ENCODE measurements around the gene TMEM267. TPM values are rescaled to one million over a fixed set of nuclear protein-coding genes. Genes with fewer than 3 reads are reported as not detected.

Gene TMEM267
- total and polyA plus RNA-seq, 2 of the 8 experiments (the other 6 are each of a cell fraction or from before 2014, with no cell fraction given): 4.8 to 6.2 TPM

- H3K9me3 ChIP-seq (ENCODE audit: insufficient read depth in 2 of 2, low read depth in 1 of 2, low read length in 1 of 2): no peaks in the 10 kb centered on the region
- peak overlapping the region; percentile 68 to 91 (median 89) for H3K4me3 ChIP-seq (ENCODE audit: extremely low read depth in 1 of 4, insufficient read depth in 2 of 4, low read depth in 3 of 4, low read length in 4 of 4)
- no peaks in the 10 kb centered on the region; the same call in 1 of the 2 replicates for H3K23me2 ChIP-seq (ENCODE audit: low read depth, low read length)
- H2BK5ac ChIP-seq (ENCODE audit: low read depth, low read length): no peak overlapping the region
- H4K91ac ChIP-seq (replicated peaks; ENCODE audit: insufficient read length, low read length): no peak overlapping the region
- DNase-seq (ENCODE audit: low read depth in 1 of 2, low spot score in 2 of 2) (no peak), FAIRE-seq (no peak)
- no peak overlapping the region for H3K14ac ChIP-seq (ENCODE audit: insufficient read length)
- H3K23ac ChIP-seq (ENCODE audit: insufficient read length): no peak overlapping the region
- H4K5ac ChIP-seq (ENCODE audit: insufficient read length, low read depth, low read length): peak overlapping the region; percentile 81
- no peak overlapping the region for H2BK12ac ChIP-seq (ENCODE audit: low read depth, low read length)
- H2AFZ ChIP-seq (ENCODE audit: low read length): peak overlapping the region; percentile 16; the same call in 1 of the 2 replicates
- no peak overlapping the region for H2BK120ac ChIP-seq (replicated peaks; ENCODE audit: low read depth, low read length)
- H3K27me3 ChIP-seq (replicated peaks in 1 of 4; ENCODE audit: control insufficient read depth in 3 of 4, extremely low read depth in 1 of 4, insufficient read depth in 3 of 4, low read length in 3 of 4): no peaks in the 10 kb centered on the region
- no peak overlapping the region for H4K8ac ChIP-seq (ENCODE audit: extremely low read depth, insufficient read depth, low read length)
- peaks cover 0 to 9% of the 10 kb centered on the region in 2 experiments; a peak in 2 of 4 replicates for H3K79me2 ChIP-seq (ENCODE audit: control insufficient read depth in 1 of 2, insufficient read depth in 2 of 2, low read length in 2 of 2)
- no peaks in the 10 kb centered on the region for H4K20me1 ChIP-seq (replicated peaks in 1 of 2; ENCODE audit: control insufficient read depth in 1 of 2, insufficient read depth in 2 of 2, low read length in 2 of 2)
- peak overlapping the region; percentile 37 for H3K4ac ChIP-seq (replicated peaks; ENCODE audit: insufficient read length, low read depth, low read length)
- no peaks in the 10 kb centered on the region; a peak in 2 of 7 replicates for H3K4me1 ChIP-seq (replicated peaks in 1 of 4; ENCODE audit: control insufficient read depth in 3 of 4, insufficient read depth in 4 of 4, low read length in 3 of 4)
- no peak for TF ChIP-seq EGR1 (IDR thresholded peaks at IDR 0.05; ENCODE audit: borderline replicate concordance, low read depth, low read length)
- no peak for TF ChIP-seq NANOG (IDR thresholded peaks at IDR 0.05; ENCODE audit: insufficient read depth, low read depth, low read length, poor library complexity, severe bottlenecking)
- no peak for TF ChIP-seq SP2 (IDR thresholded peaks at IDR 0.05; ENCODE audit: low read length)
- no peak for TF ChIP-seq KDM5A (IDR thresholded peaks at IDR 0.05; ENCODE audit: low read length)
- H3K4me2 ChIP-seq (ENCODE audit: insufficient read depth in 1 of 2, low read depth in 2 of 2, low read length in 2 of 2): peak overlapping the region; percentile 28 to 84
- CTCF ChIA-PET (ENCODE audit: partially characterized antibody): no interaction called here
- no peak overlapping the region for H2BK20ac ChIP-seq (ENCODE audit: low read length)
- peak overlapping the region in 3 of 4 experiments; percentile 63 to 92 (median 87); a peak in 5 of 7 replicates for H3K9ac ChIP-seq (replicated peaks in 1 of 4; ENCODE audit: extremely low read depth in 1 of 4, low read depth in 3 of 4, low read length in 3 of 4)
- H2AK5ac ChIP-seq (ENCODE audit: low read depth, low read length): no peak overlapping the region
- H3K56ac ChIP-seq (replicated peaks; ENCODE audit: insufficient read length, low read depth, low read length): no peak overlapping the region
- no peaks in the 10 kb centered on the region for H3K79me1 ChIP-seq (ENCODE audit: low read depth, low read length)
- H3K18ac ChIP-seq (ENCODE audit: extremely low read depth, low read length): no peak overlapping the region
- WGBS, 2 experiments (ENCODE audit: extremely low coverage in 1 of 2, insufficient coverage in 1 of 2, insufficient read length in 1 of 2, insufficient replicate concordance in 2 of 2, low coverage in 1 of 2, low lambda C conversion rate in 2 of 2, missing lambda C conversion rate in 1 of 2): 61% methylated on average over 6 of the region's 6 CpGs; no CpG with 5 or more reads in 1 of the 2 experiments
- POLR2A ChIA-PET (ENCODE audit: partially characterized antibody): interaction anchor here (0.6 to 2.4 kb wide), 6 partner anchors 13 to 507 kb away, joined by 3 to 23 read pairs (median 4); partner anchors contain the start of genes C5orf34 and ZNF131
- H3K27ac ChIP-seq (ENCODE audit: low read depth, low read length): 0 out of 2 replicates have a peak overlapping the region, but pooled peaks have one; percentile 92
- no peak overlapping the region for H2BK15ac ChIP-seq (ENCODE audit: low read length)
- H3K36me3 ChIP-seq (ENCODE audit: control insufficient read depth in 2 of 4, insufficient read depth in 4 of 4, low read length in 3 of 4): peaks cover 0 to under 1% (median 0%) of the 10 kb centered on the region in 4 experiments; a peak in 1 of 8 replicates
Measured at GRCh38 chr5:43482490-43483297, 971 bp downstream of the TMEM267 start.

Data from H1 (cell line).